HG03103 (cell line): ENCODE results near the gene MILR1.
"Not testable (repeated sequence)": the region's sequence is repeated elsewhere in the genome, so short reads cannot be mapped to it uniquely, and the experiment has no call there.

Source experiments
- ATAC-seq: cut with Tn5 transposase; IDR thresholded peaks from one replicate; pipeline ENCODE4 v1.9.1; 2021; ENCODE audit warnings: low read depth; ENCODE audit not compliant: unreplicated experiment

MILR1 gene

GRCh38 chr17:64426596-64426995, 22.3 kb upstream of the MILR1 start:
- no peak for ATAC-seq

- ATAC-seq = no peak
Observed at GRCh38 chr17:64428406-64428805, 20.5 kb upstream of the MILR1 start.

- not testable (repeated sequence) for ATAC-seq
Observed at GRCh38 chr17:64430036-64430435, 18.9 kb upstream of the MILR1 start.

- no peak for ATAC-seq
Observed at GRCh38 chr17:64431534-64431933, 17.4 kb upstream of the MILR1 start.

- no peak for ATAC-seq
Observed at GRCh38 chr17:64437944-64438525, 10.9 kb upstream of the MILR1 start.

- ATAC-seq = not testable (repeated sequence)
Observed at GRCh38 chr17:64439521-64439920, 9.4 kb upstream of the MILR1 start.

- ATAC-seq = no peak
Observed at GRCh38 chr17:64439956-64440355, 9.0 kb upstream of the MILR1 start.

- no peak for ATAC-seq
Observed at GRCh38 chr17:64441772-64442540, 7.0 kb upstream of the MILR1 start.

- no peak for ATAC-seq
Observed at GRCh38 chr17:64442541-64442971, 6.4 kb upstream of the MILR1 start.

GRCh38 chr17:64443086-64443760, 5.7 kb upstream of the MILR1 start:
- ATAC-seq = no peak

- no peak for ATAC-seq
Observed at GRCh38 chr17:64447526-64447925, 1.4 kb upstream of the MILR1 start.

GRCh38 chr17:64449545-64449944, 630 bp downstream of the MILR1 start:
- no peak for ATAC-seq

GRCh38 chr17:64455993-64456885, 7.3 kb downstream of the MILR1 start:
- no peak for ATAC-seq

GRCh38 chr17:64457156-64457555, 8.2 kb downstream of the MILR1 start:
- no peak for ATAC-seq

GRCh38 chr17:64458756-64459155, 9.8 kb downstream of the MILR1 start:
- no peak for ATAC-seq

- ATAC-seq = no peak
Observed at GRCh38 chr17:64459284-64459747, 10.4 kb downstream of the MILR1 start.

- not testable (repeated sequence) for ATAC-seq
Observed at GRCh38 chr17:64459818-64460217, 10.9 kb downstream of the MILR1 start.

- no peak for ATAC-seq
Observed at GRCh38 chr17:64460955-64461354, 12.0 kb downstream of the MILR1 start.

GRCh38 chr17:64461788-64462187, 12.9 kb downstream of the MILR1 start:
- no peak for ATAC-seq

- no peak for ATAC-seq
Observed at GRCh38 chr17:64466019-64466735, 17.3 kb downstream of the MILR1 start.
